Measurements from ENCODE around the gene TEX44.

Gene TEX44

DNA sequence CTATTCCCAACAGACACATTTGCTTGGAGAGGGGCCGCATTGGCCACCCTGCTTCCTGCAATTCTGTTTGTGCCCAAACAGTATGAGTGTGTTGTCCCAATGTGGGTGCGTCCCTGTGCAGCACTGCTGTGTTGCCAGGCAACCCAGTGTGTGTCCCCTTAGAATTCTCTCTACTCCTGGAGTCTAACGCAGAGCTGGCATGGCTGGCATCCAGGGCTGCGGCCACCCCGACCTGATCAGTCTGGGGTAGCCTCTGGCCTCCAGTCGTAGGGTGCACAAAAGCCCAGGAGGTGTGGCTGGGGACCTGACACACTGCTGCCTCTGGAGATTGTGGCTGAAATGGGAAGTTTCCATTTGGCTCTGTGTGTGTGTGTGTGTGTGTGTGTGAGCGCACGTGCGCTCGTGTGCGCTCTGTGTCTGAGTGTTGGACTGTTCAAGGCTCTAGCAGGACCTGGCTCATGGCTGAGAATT, 48.0 kb downstream of the TEX44 start:
- DNase-seq: no peak

DNA sequence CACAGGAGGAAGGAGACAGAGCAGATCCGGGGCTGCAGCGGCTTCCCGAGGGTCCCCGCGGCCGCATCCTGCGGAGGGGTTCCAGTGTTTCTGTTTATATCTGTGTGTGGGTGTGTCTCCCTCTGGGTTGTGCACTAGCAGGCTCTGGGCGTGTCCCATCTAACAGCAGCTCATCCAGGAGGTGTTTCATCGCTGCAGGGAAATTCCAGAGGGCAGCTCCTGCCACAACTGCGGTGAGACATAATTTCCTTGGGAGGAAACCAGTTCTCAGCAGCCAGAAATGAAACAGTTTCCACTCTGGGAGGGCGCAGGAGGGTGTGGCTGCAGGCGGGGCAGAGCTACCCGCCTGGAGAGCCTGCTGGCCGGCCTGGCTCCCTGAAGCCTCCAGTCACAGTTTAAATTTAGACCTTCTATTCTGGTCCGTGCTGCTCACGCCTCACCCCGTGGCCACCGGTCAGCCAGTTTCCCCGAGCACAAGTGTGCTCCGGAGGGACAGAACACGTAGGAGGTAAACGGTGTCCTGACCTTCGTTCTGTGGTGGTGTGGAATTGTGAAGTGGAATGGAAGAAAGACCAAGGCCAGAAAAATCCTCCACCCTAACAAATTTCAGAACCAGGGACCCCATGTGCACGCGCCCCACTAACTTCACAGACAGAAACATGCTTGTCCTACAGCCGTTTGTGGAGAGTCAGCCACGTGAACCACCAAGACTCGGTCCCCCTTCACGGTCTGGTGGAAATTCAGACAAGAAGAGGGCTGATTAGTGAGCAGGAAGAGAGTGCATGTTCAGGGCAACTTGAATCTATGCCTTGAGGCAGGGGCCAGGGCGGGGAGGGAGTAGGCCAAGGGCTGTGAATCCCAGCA, 50.2 kb downstream of the TEX44 start:
- peak; percentile 74 for DNase-seq

GRCh38 chr2:231643495-231643888, 50.8 kb downstream of the TEX44 start:
- no peak for DNase-seq
